Upper lobe of left lung (tissue), 4 donors: ENCODE measurements around the gene SDE2.

Experiments
- POLR2A ChIP-seq, 4 donors: fragments of 450-650 bp; IDR thresholded peaks; one replicate each; pipeline ENCODE4 v1.5.1; 2016 to 2017; ENCODE audit warnings: antibody characterized with exemption in 4 of 4, mild to moderate bottlenecking in 2 of 4
- TF ChIP-seq, protein P1 (sequence below), 6 experiments: fragments of 450-650 bp in 4 of 6; fragments of 200-600 bp in 2 of 6; sonication (generic) in 2 of 6; IDR thresholded peaks; one replicate each; pipeline ENCODE4 v1.5.1; 2016 to 2019; ENCODE audit warnings: antibody characterized with exemption in 6 of 6

DNA sequence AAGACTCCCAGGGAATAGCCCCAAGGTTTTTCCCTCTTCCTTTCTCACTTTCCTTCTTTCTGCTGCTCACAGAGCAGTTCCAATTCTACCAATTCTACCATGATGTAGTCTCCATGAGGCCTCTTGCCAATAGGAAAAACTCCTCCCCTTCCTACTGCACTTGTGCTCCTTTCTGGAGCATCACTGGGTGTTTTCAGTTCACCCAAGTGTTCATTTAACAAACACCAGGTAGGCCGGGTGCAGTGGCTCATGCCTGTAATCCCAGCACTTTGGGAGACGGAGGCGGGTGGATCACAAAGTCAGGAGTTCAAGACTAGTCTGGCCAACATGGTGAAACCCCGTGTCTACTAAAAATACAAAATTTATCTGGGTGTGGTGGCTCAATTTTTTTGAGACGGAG is 36.8 kb upstream of the SDE2 start:
- TF ChIP-seq, protein P1, sequence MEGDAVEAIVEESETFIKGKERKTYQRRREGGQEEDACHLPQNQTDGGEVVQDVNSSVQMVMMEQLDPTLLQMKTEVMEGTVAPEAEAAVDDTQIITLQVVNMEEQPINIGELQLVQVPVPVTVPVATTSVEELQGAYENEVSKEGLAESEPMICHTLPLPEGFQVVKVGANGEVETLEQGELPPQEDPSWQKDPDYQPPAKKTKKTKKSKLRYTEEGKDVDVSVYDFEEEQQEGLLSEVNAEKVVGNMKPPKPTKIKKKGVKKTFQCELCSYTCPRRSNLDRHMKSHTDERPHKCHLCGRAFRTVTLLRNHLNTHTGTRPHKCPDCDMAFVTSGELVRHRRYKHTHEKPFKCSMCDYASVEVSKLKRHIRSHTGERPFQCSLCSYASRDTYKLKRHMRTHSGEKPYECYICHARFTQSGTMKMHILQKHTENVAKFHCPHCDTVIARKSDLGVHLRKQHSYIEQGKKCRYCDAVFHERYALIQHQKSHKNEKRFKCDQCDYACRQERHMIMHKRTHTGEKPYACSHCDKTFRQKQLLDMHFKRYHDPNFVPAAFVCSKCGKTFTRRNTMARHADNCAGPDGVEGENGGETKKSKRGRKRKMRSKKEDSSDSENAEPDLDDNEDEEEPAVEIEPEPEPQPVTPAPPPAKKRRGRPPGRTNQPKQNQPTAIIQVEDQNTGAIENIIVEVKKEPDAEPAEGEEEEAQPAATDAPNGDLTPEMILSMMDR (IDR thresholded peaks at IDR 0.05) = no peak
- TF ChIP-seq POLR2A (IDR thresholded peaks at IDR 0.05) = no peak
